DMS79 treated with DMSO at 0.1 percent for 48 hours (cell line): Measurements from ENCODE around the gene FECH.

ENCODE experiments used
- DNase-seq: peaks from one replicate; lab custom pipeline; 2025; lab: John Stamatoyannopoulos, UW

Gene FECH

DNA sequence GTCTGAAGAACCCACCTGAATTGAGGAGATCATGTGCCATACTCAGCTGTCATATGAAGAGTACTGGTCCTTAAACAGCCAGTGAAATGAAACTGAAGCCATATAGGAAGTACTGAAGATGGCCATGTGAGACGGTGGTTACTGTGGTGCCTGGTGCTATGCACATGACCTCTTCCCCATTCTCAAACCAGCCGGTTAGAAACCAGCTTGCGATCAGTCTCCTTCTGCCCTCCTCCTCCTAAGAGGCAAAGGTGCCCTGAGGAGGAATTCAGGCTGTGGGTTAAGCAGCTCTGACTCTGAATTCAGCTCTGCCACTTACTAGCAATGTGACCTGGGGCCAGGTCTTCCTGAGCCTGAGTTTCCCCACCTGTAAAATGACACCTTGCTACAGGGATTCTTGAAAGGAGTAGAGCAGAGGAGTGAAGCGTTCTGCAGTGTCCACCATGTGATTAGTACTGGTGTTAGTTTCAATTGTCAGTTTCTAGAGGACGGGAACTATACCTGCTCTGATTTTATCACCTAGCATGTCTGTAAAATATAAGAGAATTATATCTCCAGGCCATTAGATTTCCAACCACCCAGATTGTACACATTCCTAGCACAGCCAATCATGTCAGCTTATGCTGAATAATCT lies 5.1 kb downstream of the FECH start:
- DNase-seq = no peak

DNA sequence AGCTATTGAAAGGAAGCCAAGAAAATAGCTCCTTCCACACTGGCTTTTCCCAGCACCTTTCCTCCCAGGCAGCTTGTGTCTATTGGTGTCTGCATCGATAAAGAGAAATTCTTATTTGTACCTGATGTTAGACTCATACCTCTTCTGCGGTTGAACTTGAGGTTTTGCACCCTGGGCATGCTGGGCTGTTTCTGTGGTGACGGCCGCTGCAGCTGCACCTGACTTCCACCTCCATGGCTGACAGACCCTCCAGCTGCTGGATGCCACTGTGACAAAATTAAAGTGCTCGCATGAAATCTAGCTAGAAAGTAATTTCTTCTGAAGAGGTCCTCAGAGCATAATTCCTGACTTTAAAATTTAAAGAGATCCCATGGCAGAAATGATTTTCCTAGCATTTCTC lies 6.6 kb downstream of the FECH start:
- peak; percentile 44 for DNase-seq

DNA sequence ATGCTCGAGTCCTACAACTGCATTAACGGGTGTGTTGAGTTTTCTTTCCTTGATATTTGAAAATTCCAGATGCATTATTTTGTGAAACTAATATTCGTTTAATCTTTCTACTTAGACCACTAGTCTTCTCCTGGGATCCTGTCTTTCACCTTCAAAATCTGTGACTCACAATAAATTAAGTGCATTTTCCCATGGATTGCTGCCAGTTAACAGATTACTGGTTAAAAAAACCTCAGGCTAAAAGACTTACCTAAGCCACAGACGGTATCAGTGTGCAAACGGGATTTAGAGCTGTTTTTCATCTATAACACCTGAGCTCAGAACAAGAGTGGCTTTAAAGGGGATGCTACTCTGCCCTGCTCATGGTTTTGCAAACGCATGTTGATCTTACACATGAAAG lies 10.2 kb downstream of the FECH start:
- no peak for DNase-seq

DNA sequence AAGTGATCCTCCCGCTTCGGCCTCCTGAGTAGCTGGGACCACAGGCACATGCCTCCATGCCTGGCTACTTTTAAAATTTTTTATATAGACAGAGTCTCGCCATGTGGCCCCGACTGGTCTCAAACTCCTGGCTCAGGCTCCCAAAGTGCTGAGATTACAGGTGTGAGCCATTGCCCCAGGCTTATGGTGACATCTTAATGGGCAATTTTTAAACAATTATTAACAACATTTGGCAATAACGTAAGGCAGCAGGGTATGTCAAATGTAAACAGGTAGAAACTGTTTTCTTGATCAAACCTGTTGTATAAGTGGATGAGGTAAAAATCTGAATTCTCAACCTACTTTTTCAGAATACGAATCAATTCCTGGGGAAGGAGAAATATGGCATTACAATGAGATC lies 11.0 kb downstream of the FECH start:
- DNase-seq = no peak

DNA sequence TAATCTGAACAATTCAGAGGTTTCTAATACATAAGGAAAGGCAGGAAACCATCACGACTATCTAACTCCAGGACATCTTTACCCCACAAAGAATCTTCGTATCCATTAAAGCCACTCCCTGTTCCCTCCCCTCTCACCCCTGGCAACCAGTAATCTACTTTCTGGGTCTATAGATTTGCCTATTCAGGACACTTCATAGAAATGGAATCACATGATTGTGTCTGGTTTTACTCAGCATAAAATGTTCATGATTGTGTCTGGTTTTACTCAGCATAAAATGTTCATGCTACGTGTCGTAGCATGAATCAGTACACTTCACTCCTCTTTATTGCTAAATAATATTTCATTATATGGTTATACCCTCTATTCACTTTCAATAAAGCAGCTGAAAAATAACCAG lies 11.6 kb downstream of the FECH start:
- no peak for DNase-seq

DNA sequence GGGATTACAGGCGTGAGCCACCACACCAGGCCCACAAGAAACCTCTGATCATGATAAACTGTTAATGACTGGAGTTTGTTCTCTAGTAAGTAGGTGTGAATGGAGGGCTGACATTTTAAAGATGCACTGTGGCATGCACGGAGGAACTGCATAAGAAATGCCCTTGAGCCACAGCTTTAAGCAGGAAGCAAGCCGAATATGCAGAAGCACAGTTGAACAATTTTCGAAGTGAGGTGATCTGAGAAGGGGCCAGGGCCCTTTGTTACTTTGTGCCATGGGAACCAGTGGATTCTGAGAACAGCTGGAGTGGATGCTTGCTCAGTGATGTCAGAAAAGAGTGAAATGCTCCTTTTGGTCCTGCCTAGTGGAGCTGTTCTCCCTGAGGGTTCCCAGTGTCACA lies 16.3 kb downstream of the FECH start:
- DNase-seq = no peak

DNA sequence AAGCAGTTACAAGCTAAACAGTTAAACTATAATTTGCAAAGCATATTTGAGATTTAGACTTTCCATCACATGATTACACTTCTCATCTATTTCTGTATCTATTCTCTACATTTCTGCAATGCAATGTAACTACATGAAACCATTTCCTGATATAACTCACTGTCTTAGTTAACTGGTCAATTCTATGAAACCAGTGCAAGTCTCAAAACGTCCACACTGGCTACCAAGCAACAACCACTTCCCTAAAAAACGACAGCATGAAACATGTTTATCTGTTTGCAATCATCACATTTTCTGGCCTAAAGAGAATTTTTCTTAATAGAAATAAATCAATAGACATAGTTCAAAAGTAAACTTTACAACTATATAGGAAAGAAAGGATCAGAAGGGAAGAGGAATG lies 17.4 kb downstream of the FECH start:
- DNase-seq = no peak

DNA sequence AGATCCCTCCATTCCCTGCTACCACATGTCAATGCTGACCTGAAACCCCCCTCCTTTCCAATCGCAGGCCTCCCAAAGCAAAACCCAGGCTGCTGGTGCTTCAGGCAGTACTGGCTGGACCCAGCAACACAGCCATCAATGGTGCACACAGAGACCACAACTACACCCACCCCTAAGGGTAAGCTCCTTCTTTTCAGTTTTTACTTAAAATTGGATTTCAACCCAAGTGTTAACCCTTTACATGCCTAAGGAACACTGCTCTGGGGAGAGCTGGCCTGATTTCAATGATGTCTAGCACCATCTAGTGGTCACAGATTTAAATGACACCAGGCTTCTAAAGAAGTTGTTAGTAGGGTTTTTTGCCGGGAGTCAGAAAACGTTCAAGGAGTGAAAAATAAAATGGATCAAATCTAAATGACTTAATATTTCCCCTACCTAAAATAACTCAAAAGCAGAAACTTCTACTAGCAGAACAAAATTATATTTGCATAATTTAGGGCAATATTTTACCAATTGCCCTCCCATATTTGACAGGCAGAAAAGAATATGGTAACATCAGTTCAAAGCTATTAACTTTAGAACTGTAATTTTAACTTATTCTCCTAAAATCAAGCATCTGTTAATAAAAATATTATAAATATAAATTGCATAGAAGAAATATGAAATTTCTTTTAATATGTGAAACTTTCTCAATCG lies 24.6 kb downstream of the FECH start:
- peak; percentile 37 for DNase-seq

DNA sequence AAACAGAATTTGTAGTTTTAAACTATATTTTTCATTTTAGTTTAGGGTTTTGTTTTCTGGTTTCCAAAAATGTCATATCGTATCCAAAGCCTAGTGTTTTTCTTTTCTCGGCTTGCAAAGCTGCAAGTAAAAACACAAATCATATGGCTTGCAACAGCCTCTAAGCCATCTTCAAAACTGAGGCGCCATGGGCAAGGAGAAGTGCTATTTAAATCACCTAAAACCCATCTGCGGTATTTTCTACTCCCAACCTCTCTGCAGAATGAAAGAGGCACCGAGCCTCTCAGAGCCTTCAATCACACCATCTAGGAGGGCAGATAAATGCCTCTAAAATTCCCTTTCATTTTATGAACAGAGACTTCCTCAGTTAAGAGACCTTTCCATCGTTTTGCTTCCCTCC lies 25.2 kb downstream of the FECH start:
- no peak for DNase-seq

DNA sequence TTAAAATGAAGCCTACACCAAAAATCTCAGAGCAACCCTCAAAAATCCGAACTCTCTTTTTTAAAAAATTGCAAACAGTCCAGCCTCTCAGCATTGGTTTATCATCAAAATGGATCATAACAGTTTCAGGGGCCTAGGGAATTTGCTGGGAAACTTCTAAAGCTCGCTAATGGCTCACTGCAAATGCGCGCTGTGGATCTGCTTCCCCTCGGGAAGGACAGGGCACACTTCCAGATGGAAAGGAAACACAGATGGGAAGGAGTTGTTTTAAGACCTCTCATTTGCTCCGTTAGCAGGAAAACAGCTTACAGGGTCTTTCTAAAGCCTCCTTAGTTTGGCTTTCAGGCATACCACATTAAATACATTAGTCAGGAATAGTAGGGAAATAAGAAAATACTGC lies 27.2 kb downstream of the FECH start:
- no peak for DNase-seq

DNA sequence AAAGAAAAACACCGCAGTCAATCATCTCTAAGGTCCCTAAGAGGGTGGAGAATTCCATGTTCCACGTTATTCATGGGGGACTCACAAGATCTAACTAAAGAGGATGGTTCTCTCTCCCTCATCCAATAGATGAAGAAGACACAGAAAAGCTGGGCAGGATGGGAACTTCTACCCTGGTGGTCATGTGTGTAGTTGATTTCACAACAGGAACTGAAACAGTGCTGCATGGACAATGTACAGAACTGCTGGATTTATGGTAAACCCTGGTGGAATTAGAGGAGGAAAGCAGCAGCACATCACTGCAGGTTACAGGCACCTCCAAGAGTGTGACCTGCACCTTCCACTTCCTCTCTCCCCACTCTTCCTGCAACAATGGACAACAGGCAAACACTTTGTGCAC lies 31.4 kb downstream of the FECH start:
- DNase-seq = no peak

DNA sequence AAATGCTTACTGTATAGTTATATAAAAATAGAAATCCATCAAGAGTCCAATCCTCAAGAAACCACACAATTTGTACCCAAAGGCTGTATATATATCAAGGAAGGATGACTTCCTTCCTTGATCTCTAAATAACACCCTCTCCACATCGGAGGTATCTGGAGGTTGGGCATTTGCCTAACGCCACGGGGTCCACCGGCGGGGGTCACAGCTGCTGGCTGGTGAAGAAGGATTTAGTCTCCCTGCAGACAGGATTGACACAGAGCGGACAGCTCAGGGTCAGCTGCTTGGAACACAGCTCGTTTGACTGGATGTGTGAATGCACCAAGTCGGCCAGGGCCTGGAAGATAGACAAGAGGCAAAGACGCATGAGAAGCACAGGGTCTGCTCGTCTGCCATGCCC lies 36.0 kb downstream of the FECH start:
- DNase-seq = no peak

DNA sequence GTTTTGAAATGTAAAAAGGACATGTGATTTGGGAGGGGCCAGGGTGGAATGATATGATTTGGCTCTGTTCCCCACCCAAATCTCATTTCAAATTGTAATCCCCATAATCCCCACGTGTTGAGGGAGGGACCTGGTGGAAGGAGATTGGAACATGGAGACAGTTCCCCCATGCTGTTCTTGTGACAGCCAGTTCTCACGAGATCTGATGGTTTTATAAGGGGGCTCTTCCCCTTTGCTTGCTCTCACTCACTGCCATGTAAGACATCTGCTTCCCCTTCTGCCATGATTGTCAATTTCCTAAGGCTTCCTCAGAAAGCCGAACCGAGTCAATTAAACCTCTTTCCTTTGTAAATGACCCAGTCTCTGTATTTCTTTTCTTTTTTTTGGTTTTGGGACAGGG lies 39.2 kb downstream of the FECH start:
- DNase-seq = no peak

DNA sequence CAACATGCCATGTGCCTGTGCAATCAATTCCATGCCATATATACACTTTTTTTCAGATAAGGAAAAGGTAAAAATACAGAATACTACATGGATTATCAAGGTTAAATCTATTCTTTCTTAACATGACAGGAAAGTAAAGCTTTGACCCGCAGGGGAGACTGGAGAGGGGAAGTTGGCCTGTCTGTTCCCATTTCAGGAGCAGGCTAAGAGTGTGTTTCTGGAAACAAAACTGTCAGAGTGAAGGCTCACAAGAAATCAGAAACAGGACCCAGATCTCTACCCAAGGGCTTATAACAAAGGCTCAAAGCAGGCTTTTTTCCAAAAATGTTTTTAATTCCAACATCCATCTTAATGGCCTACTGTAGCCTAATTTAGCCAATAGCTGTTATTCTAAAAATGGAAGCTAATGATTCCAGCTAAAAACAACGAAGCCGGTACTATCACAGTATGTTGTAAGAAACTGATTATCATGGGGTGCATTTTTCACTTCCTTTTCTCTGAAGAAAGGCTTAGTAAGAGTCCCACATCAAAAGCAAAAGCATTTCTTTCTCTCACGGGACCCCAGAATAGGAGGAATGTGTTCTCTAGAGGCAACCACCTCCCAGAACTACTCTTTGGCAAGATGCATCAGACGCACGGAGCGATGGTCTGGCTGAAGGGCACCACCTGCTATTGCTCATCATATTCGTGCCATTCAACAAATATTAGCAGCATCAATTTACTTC lies 41.4 kb downstream of the FECH start:
- DNase-seq = no peak

DNA sequence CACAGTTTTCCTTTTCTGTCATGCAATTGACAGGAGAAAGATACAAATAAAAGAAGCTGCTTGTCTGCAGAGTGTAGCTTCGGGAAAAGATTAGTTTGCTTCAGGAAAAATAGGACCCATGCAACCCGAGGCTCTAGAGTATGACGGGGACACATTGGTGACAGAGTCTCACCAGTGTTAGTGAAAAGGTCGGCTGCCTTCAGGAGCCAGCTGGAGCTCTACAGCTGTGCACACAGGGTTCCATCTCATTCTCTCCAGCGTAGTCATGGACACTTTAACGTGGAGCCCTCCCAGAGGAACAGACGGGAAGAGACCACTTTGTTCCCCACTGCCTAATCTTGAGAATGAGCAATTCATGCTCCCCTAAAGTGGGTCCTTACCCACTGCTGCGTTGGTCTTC lies 42.9 kb downstream of the FECH start:
- DNase-seq = peak; percentile 52

DNA sequence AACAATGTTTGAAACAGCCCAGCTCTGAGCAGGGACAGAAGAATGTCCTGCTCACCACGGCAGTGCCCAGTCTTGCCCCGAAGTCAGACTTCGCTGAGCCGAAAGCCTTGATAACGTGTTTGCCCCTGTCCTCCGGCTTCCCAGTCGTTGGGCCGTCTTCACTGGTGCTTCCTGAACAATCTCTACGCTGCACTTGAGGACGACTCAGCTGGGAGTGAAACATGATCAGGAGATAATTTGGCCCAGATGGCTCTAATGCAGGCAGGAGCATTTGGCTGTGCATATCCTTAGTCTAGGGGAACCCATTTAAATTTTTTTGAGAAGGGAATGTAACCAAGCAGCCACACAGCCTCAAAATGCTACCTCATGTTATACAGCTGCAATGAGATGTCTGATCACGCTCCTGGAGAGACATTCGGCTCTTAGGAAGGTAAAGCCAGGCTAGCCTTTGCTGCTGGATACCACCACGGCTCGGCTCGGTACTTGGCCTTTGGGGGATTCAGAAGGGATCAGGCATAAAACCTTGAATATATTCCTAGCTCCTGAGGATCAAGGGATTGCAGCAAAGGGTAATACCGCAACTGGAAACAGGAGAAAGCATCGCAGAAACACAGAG lies 43.6 kb downstream of the FECH start:
- DNase-seq = peak; percentile 27

DNA sequence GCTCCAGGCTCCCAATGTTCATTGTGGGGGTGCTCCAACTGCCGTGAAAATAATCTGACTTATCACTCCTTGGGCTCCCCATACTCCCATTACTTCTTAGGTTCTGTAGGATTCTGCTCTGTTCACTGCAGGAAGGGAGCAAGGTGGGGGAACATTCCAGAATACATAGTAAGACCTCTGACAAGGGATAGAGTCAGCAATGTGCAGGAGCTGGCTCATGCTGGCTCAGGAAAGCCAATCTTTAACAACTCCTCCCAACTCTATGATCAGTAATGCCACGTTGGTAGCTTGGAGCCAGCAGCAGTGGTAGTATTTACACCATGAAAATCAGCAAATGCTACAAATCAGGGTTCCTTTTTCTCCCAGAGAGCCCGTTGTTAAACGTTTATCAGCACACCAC lies 44.4 kb downstream of the FECH start:
- DNase-seq = no peak

DNA sequence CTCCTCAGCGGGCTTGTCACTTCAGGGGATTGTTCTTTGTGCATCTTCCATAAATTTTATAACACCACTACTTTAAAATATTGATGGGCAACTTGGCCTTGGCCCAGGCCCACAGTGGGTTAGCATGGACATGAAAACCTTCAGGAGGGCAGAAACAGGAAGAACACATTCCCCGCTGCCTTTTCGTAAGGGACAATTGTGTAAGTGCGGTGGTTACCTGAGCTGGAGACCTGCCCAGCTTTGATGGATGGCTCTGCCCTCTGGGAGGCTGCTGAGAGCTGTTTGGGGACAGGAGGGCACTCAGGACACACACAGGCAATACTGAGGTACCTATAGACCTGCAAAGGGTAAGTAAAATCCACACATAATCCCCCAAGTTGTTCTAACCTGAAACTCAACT lies 46.8 kb downstream of the FECH start:
- no peak for DNase-seq

DNA sequence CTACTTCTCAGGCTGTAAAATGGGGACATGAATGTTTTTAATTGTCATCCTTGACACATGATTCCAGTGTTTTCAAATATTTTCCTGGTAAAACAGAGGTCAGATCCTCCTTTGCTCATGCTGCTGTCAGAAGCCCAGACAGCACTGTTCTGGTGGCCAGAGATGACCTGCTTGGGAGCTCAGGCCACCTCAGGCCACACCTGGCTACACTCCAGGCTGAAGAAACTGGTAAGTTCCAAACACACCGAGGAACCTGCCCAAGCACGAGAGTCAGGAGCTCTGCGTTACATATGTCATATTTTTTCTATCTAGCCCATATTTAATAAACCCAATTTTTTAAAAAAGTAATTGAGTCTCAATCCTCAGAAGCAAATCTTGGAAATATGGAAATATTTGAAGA lies 47.9 kb downstream of the FECH start:
- no peak for DNase-seq

DNA sequence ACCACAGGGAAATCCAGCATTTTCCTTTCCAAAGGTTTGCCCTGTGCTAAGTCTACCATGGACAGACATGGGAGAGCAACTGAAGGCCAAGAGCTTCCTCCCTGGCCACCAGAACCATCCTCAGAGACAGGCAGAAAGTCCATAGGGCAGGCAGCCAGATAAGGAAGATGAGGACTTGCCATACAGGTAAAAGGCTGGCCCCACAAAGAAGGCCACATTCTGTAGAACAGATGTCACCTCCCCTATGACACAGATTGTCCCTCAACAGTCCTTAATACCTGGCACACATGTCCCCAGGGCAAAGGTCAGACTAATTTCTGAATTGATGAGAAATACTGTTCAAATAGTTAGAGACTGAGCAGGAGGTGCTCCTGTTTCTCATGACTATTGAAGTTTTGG lies 52.0 kb downstream of the FECH start:
- DNase-seq = no peak

DNA sequence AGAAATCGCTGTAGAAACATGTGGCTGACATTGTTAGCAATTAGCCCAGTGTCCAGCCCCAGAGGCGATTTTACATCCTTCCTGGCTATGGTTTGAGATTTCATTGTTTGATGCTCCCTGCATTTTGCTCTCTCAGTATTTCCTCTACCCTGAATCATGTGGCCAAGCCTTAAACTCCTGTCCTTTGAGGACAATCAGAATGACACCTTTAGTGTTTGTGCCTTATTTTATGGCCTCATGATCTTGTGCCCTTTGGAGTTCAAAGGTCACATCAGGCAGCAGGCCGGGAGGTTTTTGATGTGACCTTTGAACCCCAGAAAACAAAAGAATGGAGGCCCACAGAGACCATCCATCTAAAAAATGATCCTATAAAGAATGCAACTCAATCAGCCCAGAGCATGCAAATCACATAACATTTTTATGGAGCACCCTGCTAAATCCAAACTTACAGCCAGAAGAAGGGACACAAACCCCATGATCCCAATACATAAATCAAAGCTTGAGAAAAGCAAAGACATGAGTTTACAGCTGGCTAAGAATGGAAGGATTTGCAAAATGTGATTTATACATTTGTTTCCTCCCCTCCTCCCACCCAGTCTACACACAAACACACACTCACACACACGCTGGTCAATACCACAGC lies 52.5 kb downstream of the FECH start:
- DNase-seq = no peak

DNA sequence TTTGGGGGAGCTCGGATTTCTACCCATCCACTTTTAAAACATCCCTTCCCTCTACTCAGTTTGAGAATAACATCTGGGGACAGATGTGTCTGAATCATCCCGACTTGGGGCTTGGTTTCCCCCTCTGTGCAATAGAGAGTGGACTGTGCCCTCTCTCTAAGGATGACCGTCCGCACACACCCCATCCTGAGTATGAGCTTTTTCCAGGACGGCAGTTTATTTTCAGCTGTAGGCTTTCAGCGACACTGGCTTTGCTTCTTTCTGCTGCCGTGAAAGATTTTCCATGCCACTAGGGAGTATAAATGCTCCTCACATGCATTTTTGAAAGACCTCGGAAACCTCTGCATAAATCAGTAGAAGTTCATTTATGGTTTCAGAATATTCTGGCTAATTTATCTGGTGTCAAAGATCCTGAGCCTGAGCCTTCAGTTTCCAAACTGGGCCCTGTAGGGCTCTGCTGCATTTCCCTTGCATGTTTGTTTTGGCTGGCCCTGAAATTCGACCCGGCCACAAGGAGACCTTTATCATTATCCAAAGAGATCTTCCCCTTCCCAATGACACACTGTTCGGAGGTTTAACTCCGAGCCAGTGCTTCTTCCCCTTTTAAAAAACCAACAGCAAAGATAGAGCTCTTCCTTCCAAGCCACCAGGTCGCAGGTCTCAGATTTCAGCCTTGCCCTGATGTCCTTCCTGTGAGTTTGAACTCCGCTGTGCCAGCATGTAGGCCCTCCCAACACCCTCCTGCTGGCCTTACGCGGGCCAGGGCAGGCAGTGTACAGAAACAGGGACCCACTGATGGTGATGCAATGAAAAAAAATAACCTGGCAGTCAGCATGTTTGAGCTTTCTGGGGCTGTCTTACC lies 53.3 kb downstream of the FECH start:
- no peak for DNase-seq
